Measurements from ENCODE around the gene PAFAH2. TPM values are rescaled to one million over a fixed set of nuclear protein-coding genes. Genes with fewer than 3 reads are reported as not detected.

PAFAH2 gene
- total and polyA plus RNA-seq, 4 donors, result 9.0 to 13.8 (median 10.8) TPM

DNA sequence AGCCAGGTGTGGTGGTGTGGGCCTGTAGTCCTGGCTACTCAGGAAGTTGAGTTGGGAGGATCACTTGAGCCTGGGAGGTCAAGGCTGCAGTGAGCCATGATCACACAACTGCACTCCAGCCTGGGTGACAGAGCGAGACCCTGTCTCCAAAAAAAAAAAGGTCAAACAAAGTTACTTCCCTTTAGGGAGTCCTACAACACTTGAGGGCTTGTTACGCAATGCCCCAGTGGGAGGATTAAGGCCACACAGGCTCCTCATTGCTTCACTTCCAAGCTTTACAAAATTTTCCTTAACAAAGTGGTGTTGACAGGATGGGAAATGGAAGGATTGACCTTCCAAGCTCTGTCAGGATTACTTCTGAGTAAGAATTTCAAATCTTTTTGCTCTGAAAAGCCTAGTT, 17.5 kb upstream of the PAFAH2 start:
- Histone ChIP-seq H3K9me3 (ENCODE audit: control insufficient read depth in 4 of 4, low read length in 3 of 4) (no peaks in the 10 kb centered on the region), H3K4me3 (ENCODE audit: low read depth in 1 of 3, low read length in 3 of 3) (no peak overlapping the region), H3K36me3 (ENCODE audit: control insufficient read depth in 4 of 4, insufficient read depth in 3 of 4, low read depth in 1 of 4, low read length in 3 of 4) (no peaks in the 10 kb centered on the region), H3K9ac (ENCODE audit: low read depth in 1 of 2, low read length in 2 of 2) (no peak overlapping the region), H3K27ac (ENCODE audit: low read depth in 1 of 2, low read length in 2 of 2) (no peak overlapping the region), H3K4me1 (ENCODE audit: control insufficient read depth in 4 of 4, insufficient read depth in 4 of 4, low read length in 3 of 4) (peaks cover 0 to 8% (median 3%) of the 10 kb centered on the region in 4 donors), H3K27me3 (ENCODE audit: control insufficient read depth in 4 of 4, insufficient read depth in 4 of 4, low read length in 3 of 4) (no peaks in the 10 kb centered on the region)
- no peak for DNase-seq (ENCODE audit: low spot score)
- 83% methylated on average over 2 of the region's 2 CpGs for WGBS
- no peak for TF ChIP-seq HNF4G (IDR thresholded peaks at IDR 0.05)
- TF ChIP-seq FOXA1 (IDR thresholded peaks at IDR 0.05), result no peak
- no peak for TF ChIP-seq FOXA2 (IDR thresholded peaks at IDR 0.05)
- no peak for TF ChIP-seq TAF1 (conservative IDR thresholded peaks at IDR 0.05)
- TF ChIP-seq SP1 (IDR thresholded peaks at IDR 0.05), result no peak
- TF ChIP-seq, protein P1, sequence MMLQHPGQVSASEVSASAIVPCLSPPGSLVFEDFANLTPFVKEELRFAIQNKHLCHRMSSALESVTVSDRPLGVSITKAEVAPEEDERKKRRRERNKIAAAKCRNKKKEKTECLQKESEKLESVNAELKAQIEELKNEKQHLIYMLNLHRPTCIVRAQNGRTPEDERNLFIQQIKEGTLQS (IDR thresholded peaks at IDR 0.05), result no peak
- TF ChIP-seq JUND (IDR thresholded peaks at IDR 0.05), result no peak

DNA sequence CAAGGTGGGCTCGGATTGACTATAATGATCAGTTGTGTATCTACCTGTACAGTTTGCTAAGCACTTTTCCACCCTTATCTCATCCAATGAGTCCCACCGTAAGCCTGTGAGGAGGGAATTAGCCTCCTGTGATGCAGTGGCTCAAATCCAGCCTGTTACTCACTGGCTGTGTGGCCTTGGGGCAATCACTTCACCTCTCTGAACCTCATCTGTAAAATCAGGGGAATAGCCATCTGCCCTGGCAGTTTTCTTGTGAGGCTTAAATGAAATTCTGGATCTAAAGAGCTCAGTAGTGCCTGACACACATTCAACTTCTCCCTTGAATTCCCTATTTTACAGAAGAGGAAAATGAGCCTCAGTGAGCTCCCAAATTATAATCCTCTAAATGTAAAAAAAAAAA, 16.3 kb upstream of the PAFAH2 start:
- TF ChIP-seq NR2F2 (IDR thresholded peaks at IDR 0.05) (no peak), FOXA2 (IDR thresholded peaks at IDR 0.05) (no peak), GABPA (IDR thresholded peaks at IDR 0.05 in 1 of 2, conservative IDR thresholded peaks at IDR 0.05 in 1 of 2) (no peak), EGR1 (IDR thresholded peaks at IDR 0.05; ENCODE audit: low read depth in 2 of 2) (no peak), YY1 (IDR thresholded peaks at IDR 0.05) (no peak), RXRA (IDR thresholded peaks at IDR 0.05) (no peak), FOXA1 (IDR thresholded peaks at IDR 0.05) (no peak), RAD21 (IDR thresholded peaks at IDR 0.05) (no peak), TAF1 (conservative IDR thresholded peaks at IDR 0.05) (no peak), SP1 (IDR thresholded peaks at IDR 0.05) (no peak), HNF4A (conservative IDR thresholded peaks at IDR 0.05) (no peak), JUND (IDR thresholded peaks at IDR 0.05) (no peak), HNF4G (IDR thresholded peaks at IDR 0.05) (no peak)
- TF ChIP-seq, protein P2, sequence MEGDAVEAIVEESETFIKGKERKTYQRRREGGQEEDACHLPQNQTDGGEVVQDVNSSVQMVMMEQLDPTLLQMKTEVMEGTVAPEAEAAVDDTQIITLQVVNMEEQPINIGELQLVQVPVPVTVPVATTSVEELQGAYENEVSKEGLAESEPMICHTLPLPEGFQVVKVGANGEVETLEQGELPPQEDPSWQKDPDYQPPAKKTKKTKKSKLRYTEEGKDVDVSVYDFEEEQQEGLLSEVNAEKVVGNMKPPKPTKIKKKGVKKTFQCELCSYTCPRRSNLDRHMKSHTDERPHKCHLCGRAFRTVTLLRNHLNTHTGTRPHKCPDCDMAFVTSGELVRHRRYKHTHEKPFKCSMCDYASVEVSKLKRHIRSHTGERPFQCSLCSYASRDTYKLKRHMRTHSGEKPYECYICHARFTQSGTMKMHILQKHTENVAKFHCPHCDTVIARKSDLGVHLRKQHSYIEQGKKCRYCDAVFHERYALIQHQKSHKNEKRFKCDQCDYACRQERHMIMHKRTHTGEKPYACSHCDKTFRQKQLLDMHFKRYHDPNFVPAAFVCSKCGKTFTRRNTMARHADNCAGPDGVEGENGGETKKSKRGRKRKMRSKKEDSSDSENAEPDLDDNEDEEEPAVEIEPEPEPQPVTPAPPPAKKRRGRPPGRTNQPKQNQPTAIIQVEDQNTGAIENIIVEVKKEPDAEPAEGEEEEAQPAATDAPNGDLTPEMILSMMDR (IDR thresholded peaks at IDR 0.05; ENCODE audit: low read depth, low read length, missing input control), result no peak
- TF ChIP-seq, protein P1 (IDR thresholded peaks at IDR 0.05), result no peak
- TF ChIP-seq, protein P3, sequence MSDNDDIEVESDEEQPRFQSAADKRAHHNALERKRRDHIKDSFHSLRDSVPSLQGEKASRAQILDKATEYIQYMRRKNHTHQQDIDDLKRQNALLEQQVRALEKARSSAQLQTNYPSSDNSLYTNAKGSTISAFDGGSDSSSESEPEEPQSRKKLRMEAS (IDR thresholded peaks at IDR 0.05), result no peak
- TF ChIP-seq, protein P4, sequence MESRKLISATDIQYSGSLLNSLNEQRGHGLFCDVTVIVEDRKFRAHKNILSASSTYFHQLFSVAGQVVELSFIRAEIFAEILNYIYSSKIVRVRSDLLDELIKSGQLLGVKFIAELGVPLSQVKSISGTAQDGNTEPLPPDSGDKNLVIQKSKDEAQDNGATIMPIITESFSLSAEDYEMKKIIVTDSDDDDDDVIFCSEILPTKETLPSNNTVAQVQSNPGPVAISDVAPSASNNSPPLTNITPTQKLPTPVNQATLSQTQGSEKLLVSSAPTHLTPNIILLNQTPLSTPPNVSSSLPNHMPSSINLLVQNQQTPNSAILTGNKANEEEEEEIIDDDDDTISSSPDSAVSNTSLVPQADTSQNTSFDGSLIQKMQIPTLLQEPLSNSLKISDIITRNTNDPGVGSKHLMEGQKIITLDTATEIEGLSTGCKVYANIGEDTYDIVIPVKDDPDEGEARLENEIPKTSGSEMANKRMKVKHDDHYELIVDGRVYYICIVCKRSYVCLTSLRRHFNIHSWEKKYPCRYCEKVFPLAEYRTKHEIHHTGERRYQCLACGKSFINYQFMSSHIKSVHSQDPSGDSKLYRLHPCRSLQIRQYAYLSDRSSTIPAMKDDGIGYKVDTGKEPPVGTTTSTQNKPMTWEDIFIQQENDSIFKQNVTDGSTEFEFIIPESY (IDR thresholded peaks at IDR 0.05), result no peak
- 96% methylated on average over 2 of the region's 2 CpGs for WGBS
- Histone ChIP-seq H3K9ac (ENCODE audit: low read depth in 1 of 2, low read length in 2 of 2) (no peak overlapping the region), H3K4me1 (ENCODE audit: control insufficient read depth in 4 of 4, insufficient read depth in 4 of 4, low read length in 3 of 4) (peaks cover 0 to 8% (median 3%) of the 10 kb centered on the region in 4 donors), H3K27me3 (ENCODE audit: control insufficient read depth in 4 of 4, insufficient read depth in 4 of 4, low read length in 3 of 4) (no peaks in the 10 kb centered on the region), H3K27ac (ENCODE audit: low read depth in 1 of 2, low read length in 2 of 2) (no peak overlapping the region), H3K36me3 (ENCODE audit: control insufficient read depth in 4 of 4, insufficient read depth in 3 of 4, low read depth in 1 of 4, low read length in 3 of 4) (no peaks in the 10 kb centered on the region), H3K9me3 (ENCODE audit: control insufficient read depth in 4 of 4, low read length in 3 of 4) (no peaks in the 10 kb centered on the region), H3K4me3 (ENCODE audit: low read depth in 1 of 3, low read length in 3 of 3) (no peak overlapping the region)
- no peak for DNase-seq (ENCODE audit: low spot score)

All from liver (tissue), 9 donors.